Measurements from ENCODE around the gene DLGAP1.

DLGAP1 gene

DNA sequence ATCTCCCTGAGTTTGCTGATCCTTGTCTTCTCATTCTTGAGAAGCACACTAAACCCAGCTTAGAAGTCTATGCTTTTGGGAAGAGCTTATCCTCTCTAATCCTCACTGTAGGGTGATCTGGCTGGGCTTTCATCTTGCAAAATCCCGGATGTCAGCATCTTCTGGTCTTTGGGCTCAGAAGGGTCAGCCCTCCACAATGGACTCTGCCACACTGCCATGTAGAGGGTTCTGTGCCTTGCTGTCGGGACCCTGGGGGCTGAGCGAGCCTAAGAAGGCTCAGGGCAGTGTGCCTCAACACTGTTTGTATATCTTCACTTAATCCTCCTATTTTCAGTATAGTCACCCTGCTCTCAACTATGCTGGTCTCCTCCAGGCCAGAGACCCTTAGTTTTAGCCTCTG lies 902.8 kb downstream of the DLGAP1 start:
- DNase-seq: no peak

DNA sequence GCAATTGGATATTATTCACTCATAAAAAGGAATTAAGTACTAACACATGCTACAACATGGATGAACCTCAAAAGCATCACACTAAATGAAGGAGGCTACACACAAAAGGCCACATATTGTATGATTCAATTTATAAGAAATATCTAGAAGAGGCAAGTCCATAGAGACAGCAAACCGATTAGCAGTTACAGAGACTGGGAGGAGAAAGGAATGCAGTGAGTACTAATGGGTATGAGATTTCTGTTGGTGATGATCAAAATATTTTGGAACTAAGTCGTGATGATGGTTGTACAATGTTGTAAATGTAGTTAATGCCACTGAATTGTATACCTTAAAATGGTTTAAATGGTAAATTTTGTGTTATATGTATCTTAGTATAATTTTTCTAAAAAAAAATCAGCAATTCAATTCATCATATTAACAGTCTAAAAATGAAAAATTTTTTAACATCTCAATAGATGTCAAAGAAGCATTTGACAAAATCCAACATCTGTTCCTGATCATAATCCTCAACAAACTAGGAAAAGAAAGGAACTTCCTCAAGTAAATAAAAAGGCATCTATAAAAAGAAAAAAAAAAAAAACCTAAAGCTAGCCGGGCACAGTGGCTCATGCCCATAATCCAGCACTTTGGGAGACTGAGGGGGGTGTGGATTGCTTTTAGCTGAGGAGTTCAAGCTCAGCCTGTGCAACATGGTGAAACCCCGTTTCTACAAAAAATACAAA lies 907.1 kb downstream of the DLGAP1 start:
- DNase-seq: no peak

- no peak for DNase-seq
These were observed 909.0 kb downstream of the DLGAP1 start for GRCh38 chr18:3546106-3546505.

GRCh38 chr18:3544537-3544936 lies 910.6 kb downstream of the DLGAP1 start:
- DNase-seq: no peak

GRCh38 chr18:3541549-3542386 lies 913.3 kb downstream of the DLGAP1 start:
- DNase-seq: peak; percentile 48

DNA sequence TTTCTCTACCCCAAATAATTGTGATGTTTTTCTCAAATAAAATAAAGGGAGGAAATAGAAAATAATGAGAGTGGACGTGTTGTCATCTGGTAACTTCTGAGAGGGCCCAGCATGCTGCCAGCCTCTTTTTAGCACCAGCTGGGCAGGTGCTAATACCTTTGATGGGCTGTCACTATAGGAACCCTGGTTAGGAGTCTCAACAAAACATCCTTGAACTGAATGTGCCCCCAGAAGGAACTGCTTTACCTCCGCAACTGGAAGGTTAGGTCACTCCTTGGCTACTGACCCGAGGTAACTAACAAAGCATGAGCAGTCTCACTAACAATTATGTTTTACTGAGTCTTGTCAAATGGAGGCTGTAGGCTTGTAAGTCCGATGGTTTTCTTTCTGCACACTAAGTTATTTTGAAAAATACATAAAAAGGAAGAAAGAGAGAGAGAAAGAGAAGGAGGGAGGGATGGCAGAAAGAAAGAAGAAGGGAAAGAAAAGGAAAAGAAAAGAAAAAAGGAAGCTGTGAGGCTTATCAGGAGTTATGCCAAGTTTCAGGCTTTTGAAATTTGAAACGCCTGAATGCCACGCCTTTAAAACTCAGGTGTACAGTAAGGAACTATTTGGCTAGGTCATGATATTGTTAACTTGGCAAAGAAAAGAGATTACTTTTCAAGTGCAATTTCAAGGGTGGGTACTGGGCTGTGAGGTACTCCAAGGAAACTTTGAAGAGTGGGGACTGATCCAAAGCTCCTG lies 914.1 kb downstream of the DLGAP1 start:
- DNase-seq: no peak

GRCh38 chr18:3538954-3539617 lies 916.0 kb downstream of the DLGAP1 start:
- DNase-seq: no peak

- no peak for DNase-seq
These were observed 916.7 kb downstream of the DLGAP1 start for GRCh38 chr18:3538456-3538855.

DNA sequence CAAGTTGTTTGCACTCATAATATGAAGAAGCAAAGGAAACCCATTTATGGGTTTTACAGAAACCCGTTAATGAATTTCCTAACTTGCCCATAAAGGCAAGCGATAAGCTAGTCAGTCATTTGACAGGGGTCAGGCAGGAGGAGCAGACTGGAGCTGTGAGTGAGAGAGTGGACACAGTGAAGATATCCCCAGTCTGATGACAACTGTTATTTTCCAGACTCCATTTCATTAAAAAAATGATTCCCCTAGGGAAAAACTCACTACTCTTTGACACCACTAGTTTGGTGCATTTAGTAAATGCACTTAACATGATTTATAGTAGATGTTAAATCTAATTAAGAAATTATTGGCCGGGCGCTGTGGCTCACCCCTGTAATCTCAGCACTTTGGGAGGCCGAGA lies 924.3 kb downstream of the DLGAP1 start:
- no peak for DNase-seq

- DNase-seq: no peak
These were observed 925.5 kb downstream of the DLGAP1 start for GRCh38 chr18:3529601-3530000.

GRCh38 chr18:3529077-3529476 lies 926.0 kb downstream of the DLGAP1 start:
- DNase-seq: no peak

GRCh38 chr18:3528231-3528630 lies 926.9 kb downstream of the DLGAP1 start:
- DNase-seq: no peak

- no peak for DNase-seq
These were observed 928.4 kb downstream of the DLGAP1 start for GRCh38 chr18:3526421-3527354.

DNA sequence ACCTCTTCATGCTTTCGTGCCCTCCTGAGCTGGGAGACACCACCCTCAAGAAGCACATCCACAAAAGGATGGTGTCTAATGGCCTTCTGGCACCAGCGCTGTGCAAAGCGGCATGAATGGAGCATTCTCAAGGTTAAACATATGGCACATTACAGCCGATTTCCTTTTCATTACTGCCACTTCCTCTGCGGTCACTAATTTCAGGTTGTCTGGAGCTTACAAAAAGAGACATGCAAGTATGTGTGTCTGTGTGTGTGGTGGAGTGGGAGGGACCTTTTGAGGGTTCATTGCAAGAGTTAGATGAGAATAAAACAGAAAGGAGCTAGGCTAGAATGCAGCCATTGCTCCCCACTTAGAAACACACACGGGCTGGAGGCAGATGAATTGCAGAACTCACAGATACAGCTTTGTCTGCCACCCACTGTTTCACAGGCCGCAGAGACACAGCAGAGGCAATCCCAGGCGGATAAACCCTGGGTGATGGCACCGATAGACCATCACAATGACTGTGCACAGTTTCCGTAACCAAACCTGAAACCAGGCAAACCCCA lies 929.2 kb downstream of the DLGAP1 start:
- DNase-seq: peak; percentile 56

- DNase-seq: no peak
These were observed 930.4 kb downstream of the DLGAP1 start for GRCh38 chr18:3524706-3525105.

DNA sequence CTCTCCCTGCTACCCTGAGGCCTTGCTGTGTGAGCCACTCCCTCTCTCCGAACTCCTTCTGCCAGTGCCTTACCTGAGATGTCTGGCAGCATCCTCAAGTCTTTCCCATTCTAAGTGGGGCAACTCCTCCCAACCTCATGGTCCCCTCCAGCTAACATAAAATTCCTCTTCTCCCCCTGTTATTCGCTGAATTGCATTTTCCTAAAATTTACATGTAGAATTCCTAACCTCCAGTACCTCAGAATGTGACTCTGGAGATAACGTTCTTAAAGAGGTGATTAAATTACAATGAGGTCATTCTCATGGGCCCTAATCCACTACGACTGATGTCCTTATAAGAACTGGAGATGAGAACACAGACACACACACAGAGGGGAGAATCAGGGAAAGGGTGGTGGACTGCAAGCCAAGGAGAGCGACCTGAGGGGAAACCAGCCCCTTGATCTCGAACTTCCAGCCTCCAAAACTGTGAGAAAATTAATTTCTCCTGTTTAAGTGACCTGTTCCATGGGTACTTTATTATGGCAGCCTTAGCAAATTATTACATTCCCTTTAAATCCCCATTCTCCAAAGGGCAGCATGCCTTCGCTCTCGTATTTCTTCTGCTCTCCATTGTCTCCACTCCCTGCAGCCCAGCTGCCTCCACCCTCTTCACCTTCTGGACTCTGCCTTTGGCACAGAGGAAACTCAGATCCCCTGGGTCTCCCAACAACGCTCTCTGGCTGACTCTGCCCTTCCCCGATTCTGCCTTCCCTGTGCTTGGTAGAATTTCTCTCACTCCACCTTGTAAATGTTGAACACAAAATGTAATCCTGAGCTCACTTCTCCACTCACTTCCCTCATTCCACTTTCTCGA lies 934.6 kb downstream of the DLGAP1 start:
- no peak for DNase-seq

DNA sequence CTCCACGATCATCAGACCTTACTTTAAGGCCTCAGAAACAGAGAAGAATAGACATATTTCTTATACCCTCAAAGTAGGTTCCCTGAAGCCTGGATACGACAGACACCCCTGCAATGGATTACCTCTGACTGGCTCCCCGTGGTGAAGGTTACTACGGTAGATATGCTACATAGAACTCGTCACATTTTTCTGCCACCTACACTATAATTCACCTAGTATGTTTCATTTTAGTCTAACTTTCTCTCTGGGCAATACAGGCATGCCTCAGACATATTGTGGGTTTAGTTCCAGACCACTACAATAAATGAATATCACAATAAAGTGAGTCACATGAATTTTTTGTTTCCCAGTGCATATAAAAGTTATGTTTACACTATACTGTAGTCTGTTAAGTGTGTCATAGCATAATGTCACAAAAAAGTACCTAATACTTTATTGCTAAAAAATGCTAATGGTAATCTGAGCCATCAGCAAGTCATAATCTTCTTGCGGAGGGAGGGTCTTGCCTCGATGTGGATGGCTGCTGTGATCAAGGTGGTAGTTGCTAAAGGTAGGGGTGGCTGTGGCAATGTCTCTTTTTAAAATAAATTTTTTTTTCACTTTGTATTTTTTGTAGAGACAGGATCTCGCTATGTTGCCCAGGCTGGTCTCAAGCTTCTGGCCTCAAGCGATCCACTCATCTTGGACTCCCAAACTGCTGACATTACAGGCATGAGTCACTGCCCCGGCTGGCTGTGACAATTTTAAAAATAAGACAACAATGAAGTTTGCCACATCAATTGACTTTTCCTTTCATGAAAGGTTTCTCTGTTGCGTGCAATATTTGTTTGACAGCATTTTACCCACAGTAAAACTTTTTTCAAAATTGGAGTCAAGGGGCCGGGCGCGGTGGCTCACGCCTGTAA lies 940.5 kb downstream of the DLGAP1 start:
- no peak for DNase-seq

DNA sequence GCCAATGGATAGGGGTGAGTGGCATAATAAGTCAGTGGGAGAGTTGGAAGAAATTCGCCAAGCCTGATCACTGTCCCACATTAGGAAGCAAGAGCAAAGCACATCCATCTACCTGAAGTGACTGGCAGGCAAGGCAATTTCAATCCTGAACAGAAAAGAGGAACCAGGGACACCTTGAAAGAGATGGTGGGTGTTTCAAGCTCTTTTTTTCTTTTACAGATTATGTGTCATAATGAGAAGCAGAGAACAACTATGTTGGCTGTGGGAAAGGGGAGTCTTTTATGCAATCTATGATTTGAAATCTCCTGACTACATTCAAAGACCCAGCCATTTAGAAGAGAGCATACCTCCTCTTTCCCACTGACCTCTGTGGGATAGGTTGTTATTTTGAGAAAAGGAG lies 941.6 kb downstream of the DLGAP1 start:
- DNase-seq: no peak

GRCh38 chr18:3511980-3512379 lies 943.1 kb downstream of the DLGAP1 start:
- DNase-seq: no peak

GRCh38 chr18:3510896-3511295 lies 944.2 kb downstream of the DLGAP1 start:
- DNase-seq: no peak
